AG04449 (cell line): ENCODE results near the gene RCAN2.

ENCODE experiments used
- CTCF ChIA-PET: fragments of 350-600 bp; formaldehyde crosslinking; extraction: SDS; loops from one replicate; lab custom pipeline; 2021; ENCODE audit warnings: antibody characterized with exemption; lab: Yijun Ruan, JAX
- POLR2A ChIA-PET: fragments of 400-600, 350-600 bp; formaldehyde crosslinking; extraction: SDS; loops from one replicate; lab custom pipeline; 2020; ENCODE audit warnings: antibody characterized with exemption, inconsistent platforms; lab: Yijun Ruan, JAX
- DNase-seq: peaks from one replicate; pipeline ENCODE4 v3.0.0-alpha.2; 2010; ENCODE audit warnings: low read depth, low spot score
- H3K4me3 ChIP-seq: 2 replicates; pipeline ENCODE4 v1.5.1; 2011; ENCODE audit warnings: low read depth, mild to moderate bottlenecking, control low read depth, low read length
- CTCF ChIP-seq: IDR thresholded peaks from one replicate; pipeline ENCODE4 v1.5.1; 2011; ENCODE audit warnings: mild to moderate bottlenecking, moderate library complexity, low read length, control low read depth, inconsistent platforms; ENCODE audit not compliant: insufficient read depth; ENCODE audit errors: missing control alignments

The RCAN2 gene

GRCh38 chr6:46221222-46221793, 269.9 kb downstream of the RCAN2 start:
- no peak for DNase-seq
- CTCF ChIA-PET, result interaction anchor here (0.6 to 5.9 kb wide), 4 partner anchors 146 to 768 kb away, joined by 3 to 50 read pairs (median 4); no protein-coding TSS in a partner anchor
- POLR2A ChIA-PET, result no interaction called here
- peak; percentile 52 for TF ChIP-seq CTCF
- no peak overlapping the region for H3K4me3 ChIP-seq

DNA sequence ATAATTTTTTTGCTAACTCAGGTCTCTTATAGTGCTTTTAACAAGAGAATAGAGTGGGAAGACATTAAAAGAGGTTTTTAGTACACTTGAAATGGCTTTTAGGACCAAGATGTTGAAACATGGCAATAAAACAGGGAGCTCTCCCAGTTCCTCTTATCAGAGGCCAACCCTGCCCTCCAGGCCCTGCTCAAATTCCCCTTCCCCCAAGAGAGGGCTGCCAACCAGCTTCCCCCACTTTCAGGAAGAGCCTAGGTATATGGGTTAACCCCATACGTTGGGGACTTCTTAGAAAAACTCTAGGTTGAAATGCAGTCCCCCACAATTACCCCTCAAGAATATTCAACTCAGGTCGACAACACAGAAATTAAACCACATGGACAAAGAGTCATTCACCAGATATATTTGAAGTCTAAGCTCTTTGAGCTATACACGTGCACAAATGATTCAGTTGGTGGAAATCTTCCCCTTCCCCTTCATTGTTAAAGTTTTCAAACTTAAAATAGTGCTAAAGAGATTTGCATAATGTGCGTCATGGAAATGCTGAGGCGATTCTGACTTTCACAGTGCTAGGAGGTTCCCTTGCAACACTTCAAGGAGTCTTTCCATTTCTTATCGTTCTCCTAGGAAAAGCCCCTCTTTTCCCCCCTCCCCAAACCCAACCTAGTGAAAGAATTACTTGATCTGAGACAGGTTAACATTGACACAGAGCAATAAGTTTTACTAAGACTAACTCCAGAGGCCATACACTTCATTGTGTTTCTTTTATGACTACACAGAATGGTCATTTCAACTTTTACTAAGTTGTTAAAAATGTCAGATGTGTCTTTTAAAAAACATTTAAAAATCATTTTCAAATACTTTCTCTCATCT, 270.7 kb downstream of the RCAN2 start:
- ChIA-PET CTCF (interaction anchor here (0.8 to 5.9 kb wide), 4 partner anchors 27 to 199 kb away, joined by 3 to 50 read pairs (median 3); no protein-coding TSS in a partner anchor), POLR2A (no interaction called here)
- no peak overlapping the region for H3K4me3 ChIP-seq
- DNase-seq, result no peak
- TF ChIP-seq CTCF, result no peak

DNA sequence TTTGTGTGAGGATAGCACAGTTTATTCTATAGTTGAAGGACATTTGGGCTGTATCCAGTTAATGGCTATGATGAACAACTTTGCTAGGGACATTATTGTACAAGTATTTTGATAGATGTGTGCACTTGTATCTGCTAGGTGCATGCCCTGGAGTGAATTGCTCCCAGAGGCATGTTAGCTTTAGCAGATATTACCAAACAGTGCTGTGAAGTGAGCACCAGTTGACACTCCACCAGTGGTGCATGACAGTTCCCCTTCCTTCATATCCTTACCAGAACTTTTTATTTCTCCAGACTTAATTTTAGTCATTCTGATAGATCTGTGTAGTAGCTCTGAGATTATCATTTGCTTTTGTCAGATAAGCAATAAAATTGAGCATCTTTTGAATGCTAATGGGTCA, 271.6 kb downstream of the RCAN2 start:
- TF ChIP-seq CTCF, result no peak
- ChIA-PET CTCF (interaction anchor here (1.1 to 5.9 kb wide), 4 partner anchors 129 to 1744 kb away, joined by 3 to 50 read pairs (median 3); no protein-coding TSS in a partner anchor), POLR2A (no interaction called here)
- no peak overlapping the region for H3K4me3 ChIP-seq
- DNase-seq, result no peak

DNA sequence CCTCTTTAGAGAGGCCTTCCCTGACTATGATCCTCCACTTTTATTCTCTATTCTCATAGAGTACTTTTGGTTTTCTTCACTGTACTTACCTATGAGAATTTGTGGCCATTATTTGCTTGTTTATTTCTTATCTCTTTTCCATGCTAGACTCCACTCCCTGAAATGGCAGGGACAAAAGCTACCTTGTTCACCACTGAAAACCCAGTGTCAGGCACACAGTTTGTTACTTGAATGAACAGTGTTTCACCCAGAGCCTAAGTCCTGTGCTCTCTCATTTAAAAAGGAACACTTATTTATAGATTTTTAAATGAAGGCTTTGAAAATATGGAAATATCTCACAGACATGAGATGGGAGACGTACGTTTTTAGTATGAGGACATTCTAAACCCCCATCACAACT, 272.8 kb downstream of the RCAN2 start:
- POLR2A ChIA-PET, result no interaction called here
- H3K4me3 ChIP-seq, result no peak overlapping the region
- no peak for DNase-seq
- no peak for TF ChIP-seq CTCF
- CTCF ChIA-PET, result interaction anchor here (1.4 to 5.9 kb wide), 3 partner anchors 193 to 1743 kb away, joined by 3 to 50 read pairs (median 3); no protein-coding TSS in a partner anchor

DNA sequence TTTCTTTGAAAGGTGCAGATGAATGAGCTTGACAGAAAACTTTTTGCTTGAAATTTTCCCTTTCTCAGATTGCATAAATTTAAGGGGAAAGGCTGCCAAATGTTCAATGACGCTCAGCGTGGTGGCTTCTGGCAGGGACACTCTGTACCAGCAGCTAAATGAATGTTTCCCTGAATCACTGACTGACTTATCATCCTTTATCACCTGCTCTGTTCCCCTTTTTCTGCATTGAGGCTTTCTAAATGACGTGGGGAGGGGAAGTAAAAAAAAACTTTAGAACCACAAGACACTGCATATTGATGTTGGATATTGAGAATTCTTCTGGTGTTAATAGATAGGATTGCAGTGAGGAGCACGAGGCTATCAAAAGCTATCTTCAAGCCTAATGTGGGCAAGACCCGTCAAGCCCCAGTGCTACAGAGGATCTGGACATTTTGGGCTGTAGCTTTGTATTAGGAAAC, 273.5 kb downstream of the RCAN2 start:
- CTCF ChIA-PET, result interaction anchor here (1.5 kb wide), 1 partner anchor 287 kb away, joined by 3 read pairs; no protein-coding TSS in a partner anchor
- no peak for TF ChIP-seq CTCF
- no peak for DNase-seq
- no peak overlapping the region for H3K4me3 ChIP-seq
- POLR2A ChIA-PET, result no interaction called here

DNA sequence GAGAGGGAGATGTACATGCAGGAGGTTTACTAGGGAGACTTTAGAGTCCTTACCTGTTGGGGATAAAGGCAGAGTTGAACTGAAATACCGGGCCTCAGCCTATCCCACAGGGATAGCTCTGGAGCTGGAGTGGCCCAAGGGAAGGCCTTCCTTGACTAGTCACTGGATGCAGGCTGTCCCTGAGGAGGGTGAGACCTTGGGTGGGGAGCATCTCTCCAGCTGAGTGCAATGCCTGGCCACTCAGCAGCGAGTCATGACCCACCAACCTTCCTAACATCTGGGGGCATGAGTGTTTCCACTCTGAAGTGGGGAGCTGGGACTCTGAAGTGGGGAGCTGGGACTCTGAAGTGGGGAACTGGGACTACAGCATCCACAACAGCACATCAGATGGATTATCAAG, 274.4 kb downstream of the RCAN2 start:
- CTCF ChIA-PET, result interaction anchor here (1.5 kb wide), 1 partner anchor 286 kb away, joined by 3 read pairs; no protein-coding TSS in a partner anchor
- DNase-seq, result no peak
- TF ChIP-seq CTCF, result no peak
- no peak overlapping the region for H3K4me3 ChIP-seq
- POLR2A ChIA-PET, result no interaction called here
